Myocyte (in vitro differentiated cells): ENCODE measurements around the gene ZBTB44. TPM values are rescaled to one million over a fixed set of nuclear protein-coding genes. Genes with fewer than 3 reads are reported as not detected.
A peak's percentile ranks its signal among the peaks of the same experiment; 100 is the strongest.
"Not testable (repeated sequence)": the region's sequence is repeated elsewhere in the genome, so short reads cannot be mapped to it uniquely, and the experiment has no call there.

Experiments used
- DNase-seq: peaks from one replicate; pipeline ENCODE4 v3.0.0-alpha.2; 2012; ENCODE audit warnings: low read depth
- total RNA-seq: library from RNA; depleted of rRNA; stranded (reverse); fragments of >200 nt; gene quantifications from 2 replicates; pipeline ENCODE4 v1.2.3, GENCODE V29; 2014

Gene ZBTB44
- total RNA-seq, 1 donor from 2014 or later, result 20.5 TPM

DNA sequence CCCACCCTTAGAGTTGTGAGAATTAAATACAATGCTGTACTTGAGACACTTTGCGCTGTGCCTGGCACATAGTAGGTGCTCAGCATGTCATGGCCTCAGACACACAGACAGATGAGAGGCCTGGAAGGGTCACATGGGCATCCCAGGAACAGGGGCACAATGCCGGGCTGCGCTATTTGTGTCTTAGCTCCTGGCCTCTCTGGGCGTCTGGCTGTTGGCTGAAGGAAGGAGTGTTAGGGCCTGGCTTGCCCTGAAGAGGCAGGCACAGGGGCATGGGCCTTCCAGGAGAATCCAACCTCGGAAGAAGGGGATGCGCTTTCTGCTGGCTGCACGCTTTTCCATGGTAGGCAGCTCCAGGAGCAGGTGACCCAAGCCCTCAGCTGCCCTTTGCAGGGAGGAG lies 113.7 kb downstream of the ZBTB44 start:
- no peak for DNase-seq

DNA sequence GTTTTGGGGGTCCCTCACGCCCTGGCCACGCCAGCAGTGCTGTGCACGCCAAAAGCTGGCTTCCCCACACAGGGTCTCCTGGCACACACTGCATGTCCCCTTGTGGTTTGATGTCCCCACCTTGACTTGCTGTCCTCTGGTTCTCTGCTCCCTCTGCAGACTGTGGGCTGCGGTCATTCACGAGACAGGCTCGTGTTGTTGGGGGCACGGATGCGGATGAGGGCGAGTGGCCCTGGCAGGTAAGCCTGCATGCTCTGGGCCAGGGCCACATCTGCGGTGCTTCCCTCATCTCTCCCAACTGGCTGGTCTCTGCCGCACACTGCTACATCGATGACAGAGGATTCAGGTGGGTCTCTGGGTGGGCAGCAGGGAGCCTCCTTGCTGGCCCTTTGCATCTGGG lies 114.9 kb downstream of the ZBTB44 start:
- DNase-seq, result no peak

DNA sequence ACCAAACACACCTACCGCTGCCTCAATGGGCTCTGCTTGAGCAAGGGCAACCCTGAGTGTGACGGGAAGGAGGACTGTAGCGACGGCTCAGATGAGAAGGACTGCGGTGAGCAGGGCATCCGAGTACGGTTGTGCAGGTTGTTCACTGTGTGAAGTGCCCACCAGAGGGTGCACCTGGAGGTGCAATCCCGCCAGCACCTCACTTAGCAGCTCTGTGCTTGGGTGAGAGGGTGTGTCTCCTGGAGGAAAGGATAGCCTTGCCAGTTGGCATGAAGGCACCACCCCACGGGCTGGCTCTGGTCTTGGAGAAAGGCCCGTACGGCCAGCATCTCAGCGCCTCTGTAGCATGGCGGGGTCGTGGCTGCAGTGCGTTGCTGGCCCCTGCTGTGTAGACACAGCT lies 115.8 kb downstream of the ZBTB44 start:
- no peak for DNase-seq

DNA sequence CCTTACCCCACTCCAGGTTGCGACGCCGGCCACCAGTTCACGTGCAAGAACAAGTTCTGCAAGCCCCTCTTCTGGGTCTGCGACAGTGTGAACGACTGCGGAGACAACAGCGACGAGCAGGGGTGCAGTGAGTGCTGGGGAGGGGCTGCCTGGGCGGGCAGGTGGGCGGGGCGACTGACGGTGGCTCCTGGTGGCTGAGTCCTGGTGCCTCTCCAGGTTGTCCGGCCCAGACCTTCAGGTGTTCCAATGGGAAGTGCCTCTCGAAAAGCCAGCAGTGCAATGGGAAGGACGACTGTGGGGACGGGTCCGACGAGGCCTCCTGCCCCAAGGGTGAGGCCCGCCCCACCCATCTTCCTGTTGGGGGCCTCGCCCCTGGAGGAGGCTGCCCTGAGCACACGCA lies 116.4 kb downstream of the ZBTB44 start:
- DNase-seq, result no peak

DNA sequence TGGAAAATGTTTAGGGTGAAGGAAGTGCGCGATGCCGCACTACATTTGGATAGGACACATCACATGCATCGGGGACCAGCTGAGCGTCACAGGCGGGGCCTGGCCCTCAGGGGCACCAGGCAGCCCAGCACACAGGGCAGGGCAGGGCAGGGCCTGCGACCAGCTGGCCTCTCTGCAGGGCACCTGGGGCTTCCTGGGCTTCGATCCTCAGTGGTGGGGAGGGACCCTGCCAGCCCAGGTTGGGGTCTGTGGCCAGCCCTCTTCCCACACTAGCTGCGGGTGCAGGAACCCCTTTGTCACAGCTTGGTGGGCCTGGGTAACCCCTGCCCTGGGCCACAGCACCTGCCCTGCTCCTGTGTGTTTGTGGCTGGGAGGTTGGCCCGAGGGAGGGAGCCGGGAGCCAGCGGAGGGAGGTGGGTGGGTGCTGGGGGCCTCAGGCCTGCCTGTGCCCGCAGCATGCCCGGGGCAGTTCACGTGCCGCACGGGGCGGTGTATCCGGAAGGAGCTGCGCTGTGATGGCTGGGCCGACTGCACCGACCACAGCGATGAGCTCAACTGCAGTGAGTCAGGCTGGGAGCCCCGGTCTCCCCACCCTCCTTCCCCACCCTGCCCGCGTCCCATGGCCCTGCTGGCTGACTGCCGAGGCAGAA lies 117.2 kb downstream of the ZBTB44 start:
- DNase-seq, result peak; percentile 23

DNA sequence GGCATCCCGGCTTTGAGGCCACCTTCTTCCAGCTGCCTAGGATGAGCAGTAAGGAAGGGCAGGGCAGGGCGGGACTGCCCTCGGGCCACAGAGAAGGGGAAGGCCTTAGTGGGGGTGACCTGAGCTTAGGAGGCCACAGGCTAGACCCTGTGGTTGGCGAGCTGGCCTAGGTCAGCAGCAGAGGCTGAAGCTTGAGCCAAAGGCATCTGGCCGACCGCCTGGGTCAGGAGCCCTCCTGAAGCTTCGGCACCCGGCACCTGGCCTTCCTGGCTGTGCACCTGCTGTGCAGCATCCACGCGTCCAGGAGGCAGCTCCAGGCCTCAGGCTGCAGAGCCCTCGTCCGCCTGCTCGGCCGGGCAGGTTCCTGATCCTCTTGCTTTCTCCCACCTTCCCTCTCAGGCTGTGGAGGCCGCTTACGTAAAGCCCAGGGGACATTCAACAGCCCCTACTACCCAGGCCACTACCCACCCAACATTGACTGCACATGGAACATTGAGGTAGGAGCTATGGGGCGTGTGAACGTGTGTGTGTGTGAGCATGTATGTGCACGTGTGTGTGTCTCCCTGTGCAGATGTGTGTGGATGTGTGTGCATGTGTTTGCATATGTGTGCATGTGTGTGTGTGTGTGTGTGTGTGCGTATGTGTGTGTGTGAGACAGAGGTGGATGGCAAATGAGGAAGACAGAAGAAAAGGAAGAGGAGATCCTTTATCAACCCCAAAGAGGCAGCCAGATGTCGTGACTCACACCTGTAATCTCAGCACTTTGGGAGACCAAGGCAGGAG lies 120.3 kb downstream of the ZBTB44 start:
- no peak for DNase-seq

DNA sequence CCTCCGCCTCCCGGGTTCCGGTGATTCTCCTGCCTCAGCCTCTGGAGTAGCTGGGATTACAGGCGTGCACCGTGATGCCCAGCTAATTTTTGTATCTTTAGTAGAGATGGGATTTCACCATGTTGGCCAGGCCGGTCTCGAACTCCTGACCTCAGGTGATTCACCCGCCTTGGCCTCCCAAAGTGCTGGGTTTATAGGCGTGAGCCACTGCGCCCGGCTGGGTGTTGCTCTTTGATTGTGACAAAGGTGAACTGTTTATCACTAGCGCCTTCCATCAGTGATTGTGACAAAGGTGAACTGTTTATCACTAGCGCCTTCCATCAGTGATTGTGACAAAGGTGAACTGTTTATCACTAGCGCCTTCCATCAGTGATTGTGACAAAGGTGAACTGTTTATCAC lies 121.2 kb downstream of the ZBTB44 start:
- DNase-seq, result not testable (repeated sequence)

DNA sequence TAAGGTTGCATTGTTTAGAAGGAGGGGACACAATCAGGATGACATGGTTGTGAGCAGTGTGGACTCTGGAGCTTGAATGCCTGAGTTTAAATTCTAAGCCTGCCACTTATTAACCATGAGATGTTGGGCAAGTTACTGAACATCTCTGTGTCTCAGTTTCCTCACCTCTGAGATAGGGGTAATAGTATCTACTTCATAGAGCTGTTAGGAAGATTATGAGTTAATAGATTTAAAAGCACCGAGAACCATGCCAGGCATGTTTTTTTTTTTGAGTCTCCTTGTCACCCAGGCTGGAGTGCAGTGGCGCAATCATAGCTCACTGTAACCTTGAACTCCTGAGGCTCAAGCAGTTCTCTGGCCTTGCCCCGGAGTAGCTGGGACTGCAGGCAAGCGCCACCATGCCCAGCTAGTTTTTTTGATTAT lies 121.9 kb downstream of the ZBTB44 start:
- DNase-seq, result no peak

DNA sequence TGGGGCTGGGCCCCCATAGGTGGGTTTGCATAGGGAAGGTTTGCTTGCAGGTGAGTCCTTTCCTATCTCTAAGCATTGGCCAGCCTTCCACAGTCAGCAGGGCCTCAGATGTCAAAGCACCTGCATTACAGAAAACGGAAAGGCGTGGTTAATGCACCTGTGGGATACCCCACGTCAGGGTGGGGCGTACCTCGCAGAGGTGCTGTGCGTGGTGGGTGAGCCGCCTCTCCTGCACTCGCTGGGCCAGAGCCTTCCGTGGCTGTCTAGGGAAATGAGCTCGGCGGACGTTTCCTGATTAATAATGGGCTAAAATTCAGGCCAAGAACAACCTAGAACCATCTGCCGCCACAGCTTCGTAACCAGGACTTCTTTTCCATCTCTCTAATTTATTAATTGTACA lies 122.8 kb downstream of the ZBTB44 start:
- DNase-seq, result no peak

DNA sequence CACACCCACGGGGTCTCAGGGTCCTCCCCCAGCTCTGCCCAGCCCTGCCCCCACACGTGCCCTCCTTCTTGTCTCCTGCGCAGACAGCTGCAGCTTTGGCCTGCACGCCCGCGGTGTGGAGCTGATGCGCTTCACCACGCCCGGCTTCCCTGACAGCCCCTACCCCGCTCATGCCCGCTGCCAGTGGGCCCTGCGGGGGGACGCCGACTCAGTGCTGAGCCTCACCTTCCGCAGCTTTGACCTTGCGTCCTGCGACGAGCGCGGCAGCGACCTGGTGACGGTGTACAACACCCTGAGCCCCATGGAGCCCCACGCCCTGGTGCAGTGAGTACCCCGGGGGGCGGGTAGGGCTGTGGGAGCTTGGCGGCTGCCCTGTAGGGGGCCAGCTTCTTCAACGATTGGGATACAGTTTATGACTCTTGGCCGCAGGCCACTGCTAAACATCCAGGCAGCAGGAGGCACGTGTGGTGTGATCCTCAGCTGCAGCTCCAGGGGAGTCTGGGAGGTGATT lies 124.3 kb downstream of the ZBTB44 start:
- no peak for DNase-seq

DNA sequence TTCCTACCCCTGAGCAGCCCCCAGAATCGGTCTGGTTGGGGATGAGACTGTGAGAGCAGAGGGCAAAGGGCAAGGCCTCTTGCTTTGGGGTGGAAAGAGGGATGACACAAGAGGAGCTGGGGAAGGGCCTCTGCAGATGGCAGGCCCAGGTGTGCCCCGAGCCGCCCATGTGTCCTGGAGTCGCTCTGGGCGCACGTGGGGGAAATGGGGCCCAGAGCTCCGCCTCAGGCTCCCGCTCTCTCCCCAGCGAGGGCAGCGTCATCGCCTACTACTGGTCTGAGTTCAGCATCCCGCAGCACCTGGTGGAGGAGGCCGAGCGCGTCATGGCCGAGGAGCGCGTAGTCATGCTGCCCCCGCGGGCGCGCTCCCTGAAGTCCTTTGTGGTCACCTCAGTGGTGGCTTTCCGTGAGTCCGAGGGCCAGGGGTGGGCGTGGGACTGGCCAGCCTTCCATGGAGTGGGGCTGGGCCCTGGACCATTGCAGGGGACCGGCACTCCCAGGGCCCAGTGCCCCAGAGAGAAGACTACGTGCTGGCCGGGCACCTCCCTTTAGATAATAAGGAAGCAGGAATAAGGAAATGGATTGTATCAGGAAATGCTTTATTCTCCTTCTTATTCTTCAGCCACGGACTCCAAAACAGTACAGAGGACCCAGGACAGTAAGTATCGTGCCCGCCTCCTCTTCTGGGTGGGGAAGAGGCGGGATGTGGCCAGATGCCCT lies 125.1 kb downstream of the ZBTB44 start:
- no peak for DNase-seq

DNA sequence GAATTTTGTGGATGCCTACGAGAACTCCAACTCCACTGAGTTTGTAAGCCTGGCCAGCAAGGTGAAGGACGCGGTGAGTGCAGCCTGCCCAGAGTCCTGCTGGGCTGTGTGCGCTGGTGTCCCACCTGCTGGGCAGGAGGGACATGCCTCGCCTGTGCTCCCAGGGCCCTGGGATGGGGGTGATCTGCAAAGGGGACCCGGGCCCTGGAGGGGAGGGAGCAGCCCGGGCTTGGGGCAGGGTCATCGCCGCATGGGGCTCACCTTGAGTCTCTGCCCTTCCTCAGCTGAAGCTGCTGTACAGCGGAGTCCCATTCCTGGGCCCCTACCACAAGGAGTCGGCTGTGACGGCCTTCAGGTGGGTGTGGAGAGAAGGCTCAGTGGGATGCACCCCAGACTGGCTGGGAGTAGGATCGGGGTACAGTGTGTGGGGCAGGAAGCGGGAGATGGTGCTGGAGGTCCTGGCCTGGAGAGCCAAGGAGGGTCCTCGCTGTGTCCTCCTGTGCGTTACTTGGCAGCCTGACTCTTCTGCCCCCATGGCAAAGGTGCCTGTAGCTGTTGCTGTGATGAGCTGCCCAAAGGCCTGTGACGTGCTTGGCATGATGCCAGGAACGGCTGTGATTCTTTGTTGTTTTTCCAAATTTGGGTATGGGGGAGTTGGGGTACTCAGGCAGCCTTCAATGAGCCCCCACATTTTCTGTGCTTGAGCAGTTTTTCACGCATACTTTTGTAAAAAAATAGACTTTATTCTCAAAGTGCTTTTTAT lies 126.0 kb downstream of the ZBTB44 start:
- no peak for DNase-seq

DNA sequence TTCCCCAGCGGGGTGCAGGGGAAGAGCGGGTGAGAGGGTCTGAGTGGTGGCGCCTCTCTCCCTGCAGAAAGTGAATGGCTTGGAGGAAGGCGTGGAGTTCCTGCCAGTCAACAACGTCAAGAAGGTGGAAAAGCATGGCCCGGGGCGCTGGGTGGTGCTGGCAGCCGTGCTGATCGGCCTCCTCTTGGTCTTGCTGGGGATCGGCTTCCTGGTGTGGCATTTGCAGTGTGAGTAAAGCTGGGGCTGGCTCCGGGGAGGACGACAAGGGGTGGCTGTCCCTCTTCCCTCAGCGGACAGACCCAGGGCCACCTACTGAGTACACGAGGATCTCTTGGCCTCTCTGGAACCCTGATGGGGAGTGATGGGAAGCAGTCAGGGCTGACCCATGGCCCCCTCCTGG lies 126.7 kb downstream of the ZBTB44 start:
- DNase-seq, result no peak

DNA sequence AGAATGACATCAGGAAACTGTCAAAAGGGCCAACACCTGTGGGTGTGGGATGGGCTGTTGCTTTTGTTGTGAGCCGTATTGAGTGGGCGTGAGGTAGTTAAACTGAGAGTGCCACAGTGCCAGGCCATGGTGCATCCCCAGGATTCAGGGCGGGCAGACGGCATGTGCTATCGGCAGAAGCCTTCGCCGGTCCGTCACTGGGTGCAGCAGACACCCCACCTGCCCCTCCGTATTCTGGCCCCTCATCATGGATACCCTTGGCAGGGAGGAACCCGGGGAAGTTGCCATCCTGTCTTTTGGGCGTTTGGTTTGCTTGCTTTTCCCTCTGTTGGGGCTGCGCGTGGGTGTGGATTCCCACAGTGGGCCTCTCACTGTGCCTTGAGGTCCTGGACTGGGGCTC lies 127.6 kb downstream of the ZBTB44 start:
- DNase-seq, result no peak

DNA sequence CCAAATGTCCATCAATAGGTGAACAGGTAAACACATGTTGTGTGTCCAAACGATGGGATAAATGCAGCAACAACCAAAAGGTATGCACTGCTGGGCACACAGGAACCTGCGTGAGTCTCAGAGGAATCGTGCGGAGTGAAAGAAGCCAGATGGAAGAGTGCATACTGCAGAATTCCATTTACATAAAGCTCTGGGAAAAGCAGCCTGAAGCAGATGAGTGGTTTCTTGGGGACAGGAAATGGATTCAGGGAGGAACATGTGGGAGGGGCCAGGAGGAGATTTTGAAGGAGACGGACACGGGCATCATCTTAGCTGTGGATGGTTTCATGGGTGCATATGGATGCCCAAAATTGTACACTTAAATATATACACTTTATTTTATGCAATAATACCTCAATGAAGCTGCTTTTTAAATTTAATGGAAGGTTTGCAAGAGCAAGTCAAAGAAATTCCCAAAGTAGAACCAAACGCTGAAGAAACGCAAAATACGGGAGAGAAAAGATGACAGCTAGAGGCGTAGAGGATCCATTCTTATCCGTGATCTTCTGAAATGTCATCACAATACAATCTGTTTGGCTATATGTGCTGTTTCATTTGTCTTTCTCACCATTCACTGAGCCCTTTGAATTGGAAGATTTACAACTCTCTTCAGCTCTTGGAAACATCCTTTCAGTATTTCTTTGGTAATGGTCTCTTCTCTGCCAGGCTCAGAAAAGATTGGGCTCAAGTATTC lies 130.7 kb downstream of the ZBTB44 start:
- no peak for DNase-seq

DNA sequence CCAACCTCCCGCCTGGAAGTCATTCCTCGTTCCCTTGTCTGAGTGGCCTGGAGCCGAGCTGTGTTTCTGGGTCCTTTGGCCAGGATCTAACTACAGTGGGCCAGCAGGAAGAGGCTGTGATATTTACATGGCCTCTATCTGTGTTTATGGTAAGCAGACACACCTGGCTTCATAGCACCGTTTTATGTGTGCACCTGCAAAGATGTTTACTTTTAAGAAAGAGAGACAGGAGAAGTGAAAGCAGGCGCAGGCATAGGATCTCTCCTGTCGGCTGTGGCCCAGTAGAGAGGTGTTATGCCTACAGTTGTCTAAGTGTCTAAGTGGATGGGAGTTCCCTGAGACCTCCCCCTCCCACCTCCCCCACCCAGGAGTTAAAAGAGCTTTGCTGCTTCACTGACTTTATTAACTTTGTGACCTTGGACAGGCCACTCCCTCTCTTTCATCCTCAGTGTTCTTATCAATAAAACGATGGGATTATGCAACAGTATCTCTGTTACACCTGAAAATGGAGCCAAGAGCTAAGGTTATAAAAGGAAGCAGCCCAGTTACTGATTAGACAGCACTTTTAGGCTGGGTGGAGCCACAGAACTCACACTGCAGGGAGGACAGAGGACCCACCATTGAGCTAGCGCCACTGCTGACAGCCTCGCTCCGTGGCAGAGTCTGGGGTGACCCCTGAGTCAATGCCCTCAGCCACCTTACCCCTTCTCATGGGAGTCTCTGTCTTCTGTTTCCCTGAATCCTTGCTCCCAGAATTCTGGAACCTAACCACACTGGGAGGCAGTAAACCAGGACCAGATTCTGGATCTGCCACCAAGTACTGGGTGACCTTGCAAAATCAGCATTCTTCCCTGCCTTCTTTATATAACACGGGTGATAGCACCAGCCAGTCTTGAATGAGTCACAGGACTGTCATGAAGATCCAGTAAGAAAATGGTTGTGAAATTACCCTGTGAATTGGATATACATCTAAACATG lies 133.1 kb downstream of the ZBTB44 start:
- peak; percentile 21 for DNase-seq

DNA sequence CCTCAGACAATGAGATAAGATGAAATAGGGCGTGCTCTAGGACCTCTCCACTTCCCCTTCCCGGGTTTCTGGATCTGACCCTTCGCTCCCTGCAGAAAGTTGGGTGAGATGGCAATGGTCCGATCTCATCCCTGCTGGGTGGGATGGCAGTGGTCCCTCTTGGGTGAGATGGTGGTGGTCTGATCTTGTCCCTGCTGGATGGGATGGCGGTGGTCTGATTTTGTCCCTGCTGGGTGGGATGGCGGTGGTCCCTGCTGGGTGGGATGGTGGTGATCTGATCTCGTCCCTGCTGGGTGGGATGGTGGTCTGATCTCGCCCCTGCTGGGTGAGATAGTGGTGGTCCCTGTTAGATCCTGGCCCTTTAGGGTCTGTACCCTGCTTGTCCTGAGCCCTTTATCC lies 133.8 kb downstream of the ZBTB44 start:
- DNase-seq, result no peak

DNA sequence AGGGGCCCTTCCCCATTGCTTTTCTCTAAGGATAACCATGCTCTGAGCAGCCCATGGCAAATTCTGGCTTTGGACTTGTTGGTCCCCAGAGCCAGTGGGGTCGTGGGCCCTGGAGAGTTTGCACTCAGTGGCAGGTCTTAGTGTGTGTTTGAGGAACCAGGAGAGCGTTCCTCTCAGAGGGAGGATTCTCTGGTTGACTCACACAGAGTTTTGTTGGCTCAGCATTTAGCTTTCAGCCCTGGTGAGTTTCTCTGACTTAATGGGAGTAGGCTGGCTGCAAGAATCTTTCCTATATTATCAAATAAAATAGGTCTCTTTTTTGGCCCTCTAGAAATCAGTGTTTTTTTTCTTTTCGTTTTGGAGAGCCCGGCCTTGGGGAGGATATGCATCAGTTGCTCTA lies 134.2 kb downstream of the ZBTB44 start:
- no peak for DNase-seq
